Upper lobe of left lung (tissue), 4 donors: ENCODE data around the gene CHST14.

ENCODE experiments used
- CTCF ChIP-seq, 6 experiments: fragments of 450-650 bp in 4 of 6; fragments of 200-600 bp in 2 of 6; sonication (generic) in 2 of 6; IDR thresholded peaks; one replicate each; pipeline ENCODE4 v1.5.1; 2016 to 2019; ENCODE audit warnings: antibody characterized with exemption in 6 of 6
- EP300 ChIP-seq, 4 donors: sonication (generic); formaldehyde crosslinking; IDR thresholded peaks; one replicate each; pipeline ENCODE4 v1.5.1; 2017; ENCODE audit warnings: antibody characterized with exemption in 4 of 4, control low read depth in 2 of 4
- POLR2A ChIP-seq, 4 donors: fragments of 450-650 bp; IDR thresholded peaks; one replicate each; pipeline ENCODE4 v1.5.1; 2016 to 2017; ENCODE audit warnings: antibody characterized with exemption in 4 of 4, mild to moderate bottlenecking in 2 of 4
- POLR2AphosphoS5 ChIP-seq, 2 donors: sonication (generic); formaldehyde crosslinking; IDR thresholded peaks; one replicate each; pipeline ENCODE4 v1.5.1; 2017; ENCODE audit warnings: antibody characterized with exemption in 2 of 2

- TF ChIP-seq CTCF (IDR thresholded peaks at IDR 0.05) = no peak
- no peak for TF ChIP-seq POLR2A (IDR thresholded peaks at IDR 0.05)
- no peak for TF ChIP-seq EP300 (IDR thresholded peaks at IDR 0.05)
- TF ChIP-seq POLR2AphosphoS5 (IDR thresholded peaks at IDR 0.05) = no peak
Measured at GRCh38 chr15:40495516-40495915, 24.7 kb downstream of the CHST14 start.
